ENCODE measurements around the gene SCN1A.

Gene SCN1A

DNA sequence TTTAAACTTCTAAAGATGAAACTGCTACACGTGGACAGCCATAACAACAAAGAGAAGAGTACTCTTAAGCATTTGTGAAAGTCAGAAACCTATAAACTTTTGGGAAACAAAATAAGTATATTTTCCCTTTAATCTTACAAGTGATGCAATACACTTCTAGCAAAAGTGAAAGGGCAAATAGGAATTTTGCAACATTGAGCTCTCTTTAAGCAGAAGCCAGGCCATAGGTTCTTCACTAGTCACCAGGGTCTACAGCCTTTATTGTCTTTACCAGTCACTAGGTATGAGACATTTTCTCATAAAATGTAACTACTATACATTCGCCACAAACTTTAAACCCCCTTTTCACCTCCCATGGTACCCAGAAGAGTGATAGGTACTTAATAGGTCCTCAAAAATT, 37.5 kb downstream of the SCN1A start:
- no peak overlapping the region for H3K4me2 ChIP-seq (ENCODE audit: insufficient read depth, low read length)
- ATAC-seq (ENCODE audit: insufficient read depth, low read depth) (no peak), DNase-seq (no peak)
- TF ChIP-seq CTCF (IDR thresholded peaks at IDR 0.05; ENCODE audit: borderline replicate concordance, extremely low read depth, low read length, poor library complexity, severe bottlenecking) (no peak), EZH2 (IDR thresholded peaks at IDR 0.05; ENCODE audit: borderline replicate concordance, low read depth, low read length, severe bottlenecking) (no peak)
- no peaks in the 10 kb centered on the region for H3K36me3 ChIP-seq (ENCODE audit: insufficient read depth, low read length)
- H3K4me3 ChIP-seq (ENCODE audit: low read depth in 1 of 2, low read length in 2 of 2), result no peak overlapping the region
- H3K27ac ChIP-seq (ENCODE audit: low read length), result no peak overlapping the region
- H4K20me1 ChIP-seq (ENCODE audit: insufficient read depth, low read length), result no peaks in the 10 kb centered on the region
- no peaks in the 10 kb centered on the region for H3K79me2 ChIP-seq (ENCODE audit: insufficient read depth, low read length)
- no peaks in the 10 kb centered on the region for H3K4me1 ChIP-seq (ENCODE audit: insufficient read depth, low read length)
- peaks cover 6% of the 10 kb centered on the region for H3K27me3 ChIP-seq (ENCODE audit: insufficient read depth, low read length, poor library complexity)
- no peaks in the 10 kb centered on the region for H3K9me3 ChIP-seq (ENCODE audit: insufficient read depth, low read length, severe bottlenecking)
- no peak overlapping the region for H3K9ac ChIP-seq (ENCODE audit: low read depth, low read length)
- H2AFZ ChIP-seq (ENCODE audit: low read depth, low read length), result no peak overlapping the region

- no peaks in the 10 kb centered on the region for H4K20me1 ChIP-seq (ENCODE audit: insufficient read depth, low read length)
- no peak for TF ChIP-seq EZH2 (IDR thresholded peaks at IDR 0.05; ENCODE audit: borderline replicate concordance, low read depth, low read length, severe bottlenecking)
- TF ChIP-seq CTCF (IDR thresholded peaks at IDR 0.05; ENCODE audit: borderline replicate concordance, extremely low read depth, low read length, poor library complexity, severe bottlenecking), result no peak
- no peak overlapping the region for H3K9ac ChIP-seq (ENCODE audit: low read depth, low read length)
- H3K27ac ChIP-seq (ENCODE audit: low read length), result no peak overlapping the region
- H3K4me1 ChIP-seq (ENCODE audit: insufficient read depth, low read length), result no peaks in the 10 kb centered on the region
- H3K4me2 ChIP-seq (ENCODE audit: insufficient read depth, low read length), result no peak overlapping the region
- H3K9me3 ChIP-seq (ENCODE audit: insufficient read depth, low read length, severe bottlenecking), result no peaks in the 10 kb centered on the region
- H2AFZ ChIP-seq (ENCODE audit: low read depth, low read length), result no peak overlapping the region
- no peaks in the 10 kb centered on the region for H3K36me3 ChIP-seq (ENCODE audit: insufficient read depth, low read length)
- ATAC-seq (ENCODE audit: insufficient read depth, low read depth) (no peak), DNase-seq (no peak)
- H3K27me3 ChIP-seq (ENCODE audit: insufficient read depth, low read length, poor library complexity), result peaks cover 3% of the 10 kb centered on the region
- no peak overlapping the region for H3K4me3 ChIP-seq (ENCODE audit: low read depth in 1 of 2, low read length in 2 of 2)
- H3K79me2 ChIP-seq (ENCODE audit: insufficient read depth, low read length), result no peaks in the 10 kb centered on the region
These were observed 39.2 kb downstream of the SCN1A start for GRCh38 chr2:166088634-166089033.

DNA sequence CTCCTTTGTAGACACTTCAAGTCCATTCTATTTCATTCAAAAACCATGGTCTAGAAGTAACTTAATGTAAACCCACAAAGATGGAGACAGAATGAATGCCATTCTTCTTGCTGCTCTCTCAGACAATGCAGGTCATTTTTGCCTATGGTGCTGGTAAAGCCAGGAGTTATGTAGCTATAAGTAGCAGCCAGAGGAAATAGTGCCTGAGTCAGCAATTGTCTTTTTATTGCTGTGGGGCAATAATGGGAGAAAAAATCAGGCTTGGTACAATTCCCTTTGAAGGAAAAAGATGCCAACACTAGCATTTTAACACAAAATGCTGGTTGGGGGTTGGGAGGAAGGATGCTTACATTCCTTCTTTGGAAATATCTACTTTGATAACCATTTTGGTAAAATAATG, 43.5 kb downstream of the SCN1A start:
- Histone ChIP-seq H3K27me3 (ENCODE audit: insufficient read depth, low read length, poor library complexity) (peaks cover 3% of the 10 kb centered on the region), H3K4me3 (ENCODE audit: low read depth in 1 of 2, low read length in 2 of 2) (no peak overlapping the region), H3K27ac (ENCODE audit: low read length) (no peak overlapping the region), H3K9ac (ENCODE audit: low read depth, low read length) (no peak overlapping the region), H3K4me1 (ENCODE audit: insufficient read depth, low read length) (no peaks in the 10 kb centered on the region), H3K9me3 (ENCODE audit: insufficient read depth, low read length, severe bottlenecking) (no peaks in the 10 kb centered on the region), H3K4me2 (ENCODE audit: insufficient read depth, low read length) (no peak overlapping the region), H3K36me3 (ENCODE audit: insufficient read depth, low read length) (no peaks in the 10 kb centered on the region), H2AFZ (ENCODE audit: low read depth, low read length) (no peak overlapping the region), H4K20me1 (ENCODE audit: insufficient read depth, low read length) (no peaks in the 10 kb centered on the region), H3K79me2 (ENCODE audit: insufficient read depth, low read length) (no peaks in the 10 kb centered on the region)
- DNase-seq, result no peak
- no peak for ATAC-seq (ENCODE audit: insufficient read depth, low read depth)
- no peak for TF ChIP-seq CTCF (IDR thresholded peaks at IDR 0.05; ENCODE audit: borderline replicate concordance, extremely low read depth, low read length, poor library complexity, severe bottlenecking)
- no peak for TF ChIP-seq EZH2 (IDR thresholded peaks at IDR 0.05; ENCODE audit: borderline replicate concordance, low read depth, low read length, severe bottlenecking)

GRCh38 chr2:166082736-166083135, 45.1 kb downstream of the SCN1A start:
- Histone ChIP-seq H3K9ac (ENCODE audit: low read depth, low read length) (no peak overlapping the region), H3K4me2 (ENCODE audit: insufficient read depth, low read length) (no peak overlapping the region)
- TF ChIP-seq EZH2 (IDR thresholded peaks at IDR 0.05; ENCODE audit: borderline replicate concordance, low read depth, low read length, severe bottlenecking), result no peak
- TF ChIP-seq CTCF (IDR thresholded peaks at IDR 0.05; ENCODE audit: borderline replicate concordance, extremely low read depth, low read length, poor library complexity, severe bottlenecking), result no peak

More at GRCh38 chr2:166082736-166083135, 45.1 kb downstream of the SCN1A start:
- Histone ChIP-seq H3K79me2 (ENCODE audit: insufficient read depth, low read length) (no peaks in the 10 kb centered on the region), H2AFZ (ENCODE audit: low read depth, low read length) (no peak overlapping the region), H3K36me3 (ENCODE audit: insufficient read depth, low read length) (no peaks in the 10 kb centered on the region), H3K9me3 (ENCODE audit: insufficient read depth, low read length, severe bottlenecking) (no peaks in the 10 kb centered on the region), H3K4me1 (ENCODE audit: insufficient read depth, low read length) (no peaks in the 10 kb centered on the region), H4K20me1 (ENCODE audit: insufficient read depth, low read length) (no peaks in the 10 kb centered on the region), H3K27ac (ENCODE audit: low read length) (no peak overlapping the region), H3K4me3 (ENCODE audit: low read depth in 1 of 2, low read length in 2 of 2) (no peak overlapping the region), H3K27me3 (ENCODE audit: insufficient read depth, low read length, poor library complexity) (peaks cover 3% of the 10 kb centered on the region)
- DNase-seq (no peak), ATAC-seq (ENCODE audit: insufficient read depth, low read depth) (no peak)
